Sigmoid colon (tissue), 7 donors: Measurements from ENCODE around the gene KHNYN. TPM values are rescaled to one million over a fixed set of nuclear protein-coding genes. Genes with fewer than 3 reads are reported as not detected.

Experiments
- DNase-seq: peaks from one replicate; pipeline ENCODE4 v3.0.0-alpha.2; 2019
- H3K27ac ChIP-seq, 4 donors: fragments of 200-600 bp; sonication (generic); one replicate each; pipeline ENCODE4 v1.5.1; 2016 to 2019; ENCODE audit warnings: mild to moderate bottlenecking in 1 of 4
- H3K27me3 ChIP-seq, 3 donors: fragments of 200-600 bp; sonication (generic); one replicate each; pipeline ENCODE4 v1.5.1; 2019; ENCODE audit warnings: mild to moderate bottlenecking in 1 of 3
- H3K36me3 ChIP-seq, 4 donors: fragments of 200-600 bp; sonication (generic); one replicate each; pipeline ENCODE4 v1.5.1; 2016 to 2019
- H3K4me1 ChIP-seq, 4 donors: fragments of 200-600 bp; sonication (generic); one replicate each; pipeline ENCODE4 v1.5.1; 2017 to 2019
- H3K4me3 ChIP-seq, 4 donors: fragments of 200-600 bp; sonication (generic); one replicate each; pipeline ENCODE4 v1.5.1; 2017 to 2019; ENCODE audit warnings: mild to moderate bottlenecking in 2 of 4, moderate library complexity in 1 of 4
- H3K9me3 ChIP-seq, 4 donors: fragments of 200-600 bp in 3 of 4; sonication (generic) in 3 of 4; one replicate each; pipeline versions ENCODE4 v1.5.1 to v1.6.1; 2013 to 2019
- EP300 ChIP-seq, 4 donors: sonication (generic); formaldehyde crosslinking; IDR thresholded peaks; one replicate each; pipeline ENCODE4 v1.6.1; 2017; ENCODE audit warnings: antibody characterized with exemption in 4 of 4
- POLR2A ChIP-seq, 2 donors: fragments of 450-650 bp; IDR thresholded peaks; one replicate each; pipeline ENCODE4 v1.6.1; 2016; ENCODE audit warnings: antibody characterized with exemption in 2 of 2, mild to moderate bottlenecking in 2 of 2, moderate library complexity in 2 of 2
- POLR2AphosphoS5 ChIP-seq, 4 donors: sonication (generic); formaldehyde crosslinking; IDR thresholded peaks; one replicate each; pipeline ENCODE4 v1.6.1; 2017; ENCODE audit warnings: antibody characterized with exemption in 4 of 4
- WGBS, 2 donors: extraction: QIAGEN DNeasy Blood & Tissue Kit; methylation state at CpG; one replicate each; pipeline ENCODE4 v1.1.7; 2013; 5-methylcytosine and 5-hydroxymethylcytosine counted together
- intact Hi-C: fragments of 100-400 bp; cut with DNase I; formaldehyde crosslinking; loops from one replicate; pipeline ENCODE4 v1.15.1; 2023
- polyA plus RNA-seq, 3 donors: library from polyadenylated mRNA; stranded (reverse); fragments of 200-250 nt; gene quantifications; one replicate each; pipeline ENCODE4 v1.2.3, GENCODE V29; 2013
- total RNA-seq, 4 donors: library from RNA; depleted of rRNA; stranded (reverse); fragments of >200 nt; gene quantifications; one replicate each; pipeline ENCODE4 v1.1.0, GENCODE V29; 2016
- TF ChIP-seq, protein P1 (sequence below), 4 experiments: fragments of 450-650 bp in 3 of 4; fragments of 200-600 bp in 1 of 4; IDR thresholded peaks; one replicate each; pipeline ENCODE4 v1.5.1; 2016 to 2019; ENCODE audit warnings: antibody characterized with exemption in 4 of 4, mild to moderate bottlenecking in 3 of 4, moderate library complexity in 2 of 4
- donor health status: healthy with polysubstance abuse.
- donor health status: Bipolar disorder and iron deficiency.
- donor health status: healthy.

KHNYN gene
- total and polyA plus RNA-seq, 7 donors: 16.2 to 64.6 (median 46.9) TPM

DNA sequence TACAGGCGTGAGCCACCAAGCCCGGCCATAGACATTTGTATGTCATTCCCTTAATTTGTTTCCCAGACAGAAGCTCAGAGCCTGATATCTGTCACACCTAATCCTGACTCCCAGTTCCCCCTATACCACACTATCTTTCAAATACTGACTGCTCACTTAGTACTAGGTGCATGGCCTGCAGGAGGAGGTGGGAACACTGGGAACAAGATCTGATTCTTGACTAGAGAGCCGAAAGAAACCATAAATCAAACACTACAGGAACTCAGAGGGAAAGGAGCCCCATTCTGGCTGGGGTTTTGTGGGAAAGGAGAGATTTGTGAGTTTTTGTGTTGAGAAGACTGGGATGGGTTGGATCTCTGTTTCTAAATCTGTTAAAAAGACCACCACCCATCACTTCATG, 4.9 kb downstream of the KHNYN start:
- H3K27me3 ChIP-seq: no peaks in the 10 kb centered on the region
- intact Hi-C loops: loop anchor here (10.0 kb wide), 2 partner anchors 290 to 1590 kb away; partner anchors contain the start of genes EMC9, PSME2 and RNF31
- H3K4me3 ChIP-seq: no peak overlapping the region
- H3K36me3 ChIP-seq: peaks cover 17 to 75% (median 35%) of the 10 kb centered on the region in 4 donors
- no peak for TF ChIP-seq EP300 (IDR thresholded peaks at IDR 0.05)
- TF ChIP-seq POLR2AphosphoS5 (IDR thresholded peaks at IDR 0.05): no peak
- TF ChIP-seq, protein P1, sequence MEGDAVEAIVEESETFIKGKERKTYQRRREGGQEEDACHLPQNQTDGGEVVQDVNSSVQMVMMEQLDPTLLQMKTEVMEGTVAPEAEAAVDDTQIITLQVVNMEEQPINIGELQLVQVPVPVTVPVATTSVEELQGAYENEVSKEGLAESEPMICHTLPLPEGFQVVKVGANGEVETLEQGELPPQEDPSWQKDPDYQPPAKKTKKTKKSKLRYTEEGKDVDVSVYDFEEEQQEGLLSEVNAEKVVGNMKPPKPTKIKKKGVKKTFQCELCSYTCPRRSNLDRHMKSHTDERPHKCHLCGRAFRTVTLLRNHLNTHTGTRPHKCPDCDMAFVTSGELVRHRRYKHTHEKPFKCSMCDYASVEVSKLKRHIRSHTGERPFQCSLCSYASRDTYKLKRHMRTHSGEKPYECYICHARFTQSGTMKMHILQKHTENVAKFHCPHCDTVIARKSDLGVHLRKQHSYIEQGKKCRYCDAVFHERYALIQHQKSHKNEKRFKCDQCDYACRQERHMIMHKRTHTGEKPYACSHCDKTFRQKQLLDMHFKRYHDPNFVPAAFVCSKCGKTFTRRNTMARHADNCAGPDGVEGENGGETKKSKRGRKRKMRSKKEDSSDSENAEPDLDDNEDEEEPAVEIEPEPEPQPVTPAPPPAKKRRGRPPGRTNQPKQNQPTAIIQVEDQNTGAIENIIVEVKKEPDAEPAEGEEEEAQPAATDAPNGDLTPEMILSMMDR (IDR thresholded peaks at IDR 0.05): no peak
- TF ChIP-seq POLR2A (IDR thresholded peaks at IDR 0.05): no peak
- H3K9me3 ChIP-seq: no peaks in the 10 kb centered on the region
- H3K4me1 ChIP-seq: peaks cover 0 to 46% (median 42%) of the 10 kb centered on the region in 4 donors
- peak overlapping the region in 1 of 4 donors; percentile 24 for H3K27ac ChIP-seq
- DNase-seq: no peak
- 84 to 89% methylated on average over 3 of the region's 3 CpGs for WGBS, 2 donors

DNA sequence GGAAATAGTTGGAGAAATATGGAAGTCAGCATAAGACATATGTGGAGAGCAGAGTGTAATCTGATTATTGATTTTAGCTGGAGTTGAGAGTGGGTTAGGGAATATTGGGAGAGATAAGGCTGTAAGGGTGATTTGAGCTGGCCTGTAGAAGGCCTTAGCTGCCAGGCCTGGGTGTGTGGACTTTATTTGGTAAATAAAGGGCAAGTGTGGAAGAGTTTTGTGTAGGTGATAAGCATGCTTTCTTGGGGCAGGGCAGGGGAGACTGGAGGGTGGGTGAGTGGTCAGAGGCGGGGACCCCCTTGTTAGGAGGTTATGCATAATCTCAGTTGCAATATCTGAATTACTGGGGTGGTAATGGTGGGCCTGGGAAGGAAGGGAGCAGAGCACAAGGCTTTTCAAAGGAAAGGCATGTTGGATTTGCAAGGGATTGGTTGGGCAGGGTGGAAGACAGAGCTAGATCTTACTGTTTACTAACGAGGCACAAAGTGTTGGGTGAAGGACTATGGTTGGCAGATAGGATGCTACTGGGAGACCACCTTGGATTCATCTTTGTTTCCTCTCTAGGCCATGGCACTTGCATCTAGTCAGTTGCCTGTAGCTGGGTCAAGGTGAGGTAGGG, 5.5 kb downstream of the KHNYN start:
- Histone ChIP-seq H3K9me3 (no peaks in the 10 kb centered on the region), H3K4me3 (no peak overlapping the region), H3K4me1 (peaks cover 0 to 52% (median 46%) of the 10 kb centered on the region in 4 donors), H3K36me3 (peaks cover 17 to 81% (median 41%) of the 10 kb centered on the region in 4 donors), H3K27me3 (no peaks in the 10 kb centered on the region), H3K27ac (peak overlapping the region in 1 of 4 donors; percentile 66)
- 81 to 89% methylated on average over 2 of the region's 2 CpGs for WGBS, 2 donors
- intact Hi-C loops: loop anchor here (10.0 kb wide), 2 partner anchors 290 to 1590 kb away; partner anchors contain the start of genes EMC9, PSME2 and RNF31
- TF ChIP-seq EP300 (IDR thresholded peaks at IDR 0.05) (no peak), POLR2AphosphoS5 (IDR thresholded peaks at IDR 0.05) (no peak), POLR2A (IDR thresholded peaks at IDR 0.05) (no peak)
- TF ChIP-seq, protein P1 (IDR thresholded peaks at IDR 0.05): no peak
- no peak for DNase-seq

DNA sequence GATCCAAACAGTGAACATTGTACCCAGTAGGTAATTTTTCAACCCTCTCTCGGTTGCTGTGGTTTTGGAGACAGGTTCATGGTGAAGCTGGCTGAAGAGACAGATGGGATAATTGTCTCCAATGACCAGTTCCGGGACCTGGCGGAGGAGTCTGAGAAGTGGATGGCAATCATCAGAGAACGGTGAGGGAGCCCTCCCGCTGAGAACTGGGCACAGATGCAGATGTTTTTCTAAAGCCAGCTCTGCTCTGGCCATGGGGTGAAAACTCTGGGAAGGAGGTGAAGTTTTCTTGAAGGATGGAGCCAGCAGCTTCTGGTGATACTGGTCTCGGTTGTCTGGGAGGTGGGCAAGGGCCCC, 6.2 kb downstream of the KHNYN start:
- H3K27ac ChIP-seq: peak overlapping the region; percentile 66 to 72 (median 68)
- TF ChIP-seq, protein P1 (IDR thresholded peaks at IDR 0.05): no peak
- no peak for TF ChIP-seq POLR2A (IDR thresholded peaks at IDR 0.05)
- TF ChIP-seq EP300 (IDR thresholded peaks at IDR 0.05): no peak
- TF ChIP-seq POLR2AphosphoS5 (IDR thresholded peaks at IDR 0.05): no peak
- no peaks in the 10 kb centered on the region for H3K27me3 ChIP-seq
- no peak for DNase-seq
- H3K36me3 ChIP-seq: peaks cover 17 to 88% (median 46%) of the 10 kb centered on the region in 4 donors
- no peak overlapping the region for H3K4me3 ChIP-seq
- peaks cover 0 to 50% (median 47%) of the 10 kb centered on the region in 4 donors for H3K4me1 ChIP-seq
- WGBS, 2 donors: 70 to 71% methylated on average over 6 of the region's 6 CpGs
- intact Hi-C loops: loop anchor here (1.0 to 10.0 kb wide), 3 partner anchors 104 to 1591 kb away; partner anchors contain the start of genes EMC9, PSME2 and RNF31
- no peaks in the 10 kb centered on the region for H3K9me3 ChIP-seq

DNA sequence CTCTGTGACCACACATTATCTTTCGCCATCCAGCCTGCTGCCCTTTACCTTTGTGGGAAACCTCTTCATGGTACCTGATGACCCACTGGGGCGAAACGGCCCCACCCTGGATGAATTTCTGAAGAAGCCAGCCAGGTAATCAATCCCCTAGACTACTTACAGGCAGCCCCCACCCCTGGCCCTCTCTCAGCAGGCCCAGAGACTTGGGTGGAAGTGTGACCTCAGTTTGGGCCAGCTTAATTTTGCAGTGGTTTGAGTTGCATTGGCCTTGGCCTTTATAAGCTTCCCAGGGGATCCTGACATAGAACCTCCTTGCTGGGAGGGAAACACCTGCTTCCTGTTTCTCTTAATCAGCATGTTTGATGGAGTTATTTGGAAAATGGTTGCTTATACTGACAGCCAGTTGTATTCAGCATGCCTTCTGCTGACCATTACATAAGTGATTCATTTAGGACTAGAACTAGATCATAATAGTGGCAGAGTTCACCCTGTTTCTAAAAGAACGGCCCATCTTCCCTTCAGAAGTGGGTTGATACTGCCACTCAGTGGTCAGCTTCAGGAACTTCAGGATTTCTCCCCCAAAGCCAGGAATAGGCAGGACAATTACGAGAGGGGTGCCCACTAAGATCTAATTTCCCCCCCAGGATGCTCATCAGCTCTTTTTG, 6.7 kb downstream of the KHNYN start:
- peaks cover 0 to 50% (median 46%) of the 10 kb centered on the region in 4 donors for H3K4me1 ChIP-seq
- WGBS, 2 donors: 48 to 53% methylated on average over 5 of the region's 5 CpGs
- H3K9me3 ChIP-seq: no peaks in the 10 kb centered on the region
- DNase-seq: peak; percentile 67
- H3K27me3 ChIP-seq: no peaks in the 10 kb centered on the region
- intact Hi-C loops: loop anchor here (1.0 to 10.0 kb wide), 3 partner anchors 104 to 1592 kb away; partner anchors contain the start of genes EMC9, PSME2 and RNF31
- TF ChIP-seq EP300 (IDR thresholded peaks at IDR 0.05) (no peak), POLR2AphosphoS5 (IDR thresholded peaks at IDR 0.05) (peak; percentile 40 to 64 (median 54)), POLR2A (IDR thresholded peaks at IDR 0.05) (no peak)
- TF ChIP-seq, protein P1 (IDR thresholded peaks at IDR 0.05): peak; percentile 69 to 84 (median 81)
- H3K36me3 ChIP-seq: peaks cover 17 to 92% (median 46%) of the 10 kb centered on the region in 4 donors
- H3K27ac ChIP-seq: peak overlapping the region; percentile 66 to 72 (median 68)
- no peak overlapping the region for H3K4me3 ChIP-seq
